Activated CD8-positive, alpha-beta memory T cell treated with anti-CD3 and anti-CD28 coated beads for 48 hours (primary cell): ENCODE measurements around the gene ADAM11.
"Not testable (repeated sequence)": the region's sequence is repeated elsewhere in the genome, so short reads cannot be mapped to it uniquely, and the experiment has no call there.

ENCODE experiments used
- DNase-seq, 3 experiments: peaks; one replicate each; pipeline ENCODE4 v3.0.0-alpha.2; 2020; ENCODE audit warnings: low read depth in 2 of 3, low spot score in 2 of 3

ADAM11 gene, protein sequence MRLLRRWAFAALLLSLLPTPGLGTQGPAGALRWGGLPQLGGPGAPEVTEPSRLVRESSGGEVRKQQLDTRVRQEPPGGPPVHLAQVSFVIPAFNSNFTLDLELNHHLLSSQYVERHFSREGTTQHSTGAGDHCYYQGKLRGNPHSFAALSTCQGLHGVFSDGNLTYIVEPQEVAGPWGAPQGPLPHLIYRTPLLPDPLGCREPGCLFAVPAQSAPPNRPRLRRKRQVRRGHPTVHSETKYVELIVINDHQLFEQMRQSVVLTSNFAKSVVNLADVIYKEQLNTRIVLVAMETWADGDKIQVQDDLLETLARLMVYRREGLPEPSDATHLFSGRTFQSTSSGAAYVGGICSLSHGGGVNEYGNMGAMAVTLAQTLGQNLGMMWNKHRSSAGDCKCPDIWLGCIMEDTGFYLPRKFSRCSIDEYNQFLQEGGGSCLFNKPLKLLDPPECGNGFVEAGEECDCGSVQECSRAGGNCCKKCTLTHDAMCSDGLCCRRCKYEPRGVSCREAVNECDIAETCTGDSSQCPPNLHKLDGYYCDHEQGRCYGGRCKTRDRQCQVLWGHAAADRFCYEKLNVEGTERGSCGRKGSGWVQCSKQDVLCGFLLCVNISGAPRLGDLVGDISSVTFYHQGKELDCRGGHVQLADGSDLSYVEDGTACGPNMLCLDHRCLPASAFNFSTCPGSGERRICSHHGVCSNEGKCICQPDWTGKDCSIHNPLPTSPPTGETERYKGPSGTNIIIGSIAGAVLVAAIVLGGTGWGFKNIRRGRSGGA

DNA sequence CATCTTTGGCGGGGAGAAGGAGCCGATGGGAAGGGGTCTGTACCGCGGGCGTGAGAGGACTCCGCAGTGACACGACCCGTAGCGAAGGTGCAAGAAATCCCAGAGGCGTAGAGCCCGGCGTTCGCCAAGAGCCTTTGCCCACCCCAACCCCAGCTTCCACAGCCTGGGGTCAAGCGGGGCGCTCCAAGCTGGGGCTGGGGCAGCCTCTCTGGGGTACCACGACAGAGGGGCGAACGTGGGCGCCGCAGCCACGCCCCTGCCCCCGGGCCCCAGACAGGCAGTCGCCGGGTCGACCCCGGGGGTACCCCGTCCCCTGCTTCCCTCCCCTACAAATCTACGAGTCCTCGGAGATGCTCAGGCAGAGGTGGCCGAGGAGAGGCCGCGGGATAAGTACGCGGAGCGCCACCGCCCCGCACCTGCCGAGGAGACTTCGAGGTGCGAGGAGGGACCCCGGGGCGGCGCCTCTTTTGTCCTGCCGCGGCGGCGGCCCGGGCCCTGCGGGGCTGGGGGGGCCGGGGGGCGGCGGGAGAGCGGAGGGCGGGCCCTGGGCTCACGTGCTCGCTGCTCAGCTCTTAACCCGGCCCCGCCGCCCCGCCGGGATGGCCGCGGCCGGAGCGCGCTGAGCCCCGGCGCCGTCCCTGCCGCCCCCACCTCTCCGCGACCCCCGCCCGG is at the start of gene ADAM11:
TSS of gene ADAM11 (plus strand) at position 575 of the 672 bp plus-strand sequence. CDS start 212 bp downstream, outside the sequence.
- DNase-seq = no peak

DNA sequence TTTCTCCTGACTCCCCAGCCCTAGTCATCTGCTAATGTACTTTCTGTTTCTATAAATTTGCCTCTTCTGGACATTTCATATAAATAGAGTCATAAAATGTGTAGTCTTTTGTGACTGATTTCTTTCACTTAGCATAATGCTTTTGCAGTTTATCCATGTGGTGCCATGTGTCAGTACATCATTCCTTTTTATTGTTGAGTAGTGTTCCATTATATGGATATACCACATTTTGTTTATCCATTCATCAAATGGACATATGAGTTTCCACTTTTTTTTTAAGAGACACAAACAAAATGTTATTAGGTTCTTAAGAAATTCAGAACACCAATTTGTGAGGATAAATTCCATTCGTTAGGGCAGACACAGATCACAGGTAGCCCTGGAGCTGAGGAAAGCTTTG is 39.3 kb upstream of the ADAM11 start:
- DNase-seq = no peak

DNA sequence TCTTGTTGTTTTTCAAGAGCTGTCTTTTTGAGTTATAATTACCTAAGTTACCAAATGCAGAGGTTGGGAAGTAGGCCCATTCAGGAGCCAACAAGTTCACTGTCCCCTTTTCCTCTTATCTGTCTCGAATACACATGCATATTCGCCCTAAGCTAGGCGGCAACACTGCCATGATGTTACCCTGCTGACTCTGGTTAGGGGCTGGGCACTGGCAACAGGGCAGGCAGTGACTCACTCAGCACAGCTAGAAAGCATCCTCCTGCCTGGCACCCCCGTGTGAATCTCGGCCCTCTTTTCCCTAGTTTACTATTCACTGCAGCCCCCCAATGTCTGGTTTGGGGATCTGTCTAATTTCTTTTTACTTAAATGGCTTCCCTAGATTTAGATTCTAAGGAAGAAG is 36.5 kb upstream of the ADAM11 start:
- DNase-seq = no peak

DNA sequence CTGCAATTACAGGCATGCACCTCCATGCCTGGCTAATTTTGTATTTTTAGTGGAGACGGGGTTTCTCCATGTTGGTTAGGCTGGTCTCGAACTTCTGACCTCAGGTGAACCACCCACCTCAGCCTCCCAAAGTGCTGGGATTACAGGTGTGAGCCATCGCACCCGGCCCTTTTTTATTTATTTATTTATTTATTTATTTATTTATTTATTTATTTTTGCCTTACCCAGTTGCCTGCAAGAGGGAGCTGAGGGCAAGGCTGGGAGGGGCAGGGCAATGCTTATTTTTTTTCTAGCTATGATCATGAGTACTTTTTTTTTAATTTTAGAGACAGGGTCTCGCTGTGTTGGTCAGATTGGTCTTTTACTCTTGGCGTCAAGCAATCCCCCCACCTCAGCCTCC is 32.7 kb upstream of the ADAM11 start:
- DNase-seq = not testable (repeated sequence)

DNA sequence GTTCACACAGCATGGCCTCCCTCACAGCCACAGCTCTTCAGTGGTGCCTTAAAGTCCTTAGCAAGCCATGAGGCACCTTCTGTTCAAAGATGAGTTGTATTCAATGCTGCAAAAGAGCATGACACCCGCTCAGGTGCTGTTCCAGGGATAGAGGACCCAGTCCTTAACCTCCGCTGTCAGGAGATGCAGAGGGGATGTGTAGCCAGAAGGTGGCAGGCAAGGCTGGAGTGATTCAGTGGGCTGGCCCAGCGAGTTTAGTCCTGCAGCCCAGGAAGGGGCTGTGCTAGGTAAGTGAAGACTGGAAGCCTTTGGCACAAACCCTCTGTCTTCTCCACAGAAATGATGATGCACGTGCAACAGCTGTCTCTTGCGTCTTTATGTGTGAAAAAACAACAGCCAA is 25.0 kb upstream of the ADAM11 start:
- no peak for DNase-seq

DNA sequence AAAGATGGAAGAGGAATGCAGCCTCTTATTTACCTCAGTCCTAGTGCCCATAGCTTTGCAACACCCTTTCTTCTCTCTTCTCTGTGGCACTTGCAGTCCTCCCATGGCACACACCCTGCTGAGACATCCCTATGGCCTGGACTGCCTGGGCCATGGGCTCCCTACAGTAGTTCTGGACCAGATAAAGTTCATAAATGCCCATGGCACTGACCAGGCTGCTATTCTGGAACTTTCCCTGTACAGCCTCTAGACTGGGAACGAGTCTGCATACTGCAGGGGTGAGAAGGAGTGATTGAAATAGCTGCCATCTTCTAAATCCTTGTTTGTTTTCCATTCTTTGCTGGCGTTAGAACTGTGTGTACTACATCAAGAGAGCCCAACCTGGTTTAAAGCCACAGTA is 24.5 kb upstream of the ADAM11 start:
- no peak for DNase-seq

DNA sequence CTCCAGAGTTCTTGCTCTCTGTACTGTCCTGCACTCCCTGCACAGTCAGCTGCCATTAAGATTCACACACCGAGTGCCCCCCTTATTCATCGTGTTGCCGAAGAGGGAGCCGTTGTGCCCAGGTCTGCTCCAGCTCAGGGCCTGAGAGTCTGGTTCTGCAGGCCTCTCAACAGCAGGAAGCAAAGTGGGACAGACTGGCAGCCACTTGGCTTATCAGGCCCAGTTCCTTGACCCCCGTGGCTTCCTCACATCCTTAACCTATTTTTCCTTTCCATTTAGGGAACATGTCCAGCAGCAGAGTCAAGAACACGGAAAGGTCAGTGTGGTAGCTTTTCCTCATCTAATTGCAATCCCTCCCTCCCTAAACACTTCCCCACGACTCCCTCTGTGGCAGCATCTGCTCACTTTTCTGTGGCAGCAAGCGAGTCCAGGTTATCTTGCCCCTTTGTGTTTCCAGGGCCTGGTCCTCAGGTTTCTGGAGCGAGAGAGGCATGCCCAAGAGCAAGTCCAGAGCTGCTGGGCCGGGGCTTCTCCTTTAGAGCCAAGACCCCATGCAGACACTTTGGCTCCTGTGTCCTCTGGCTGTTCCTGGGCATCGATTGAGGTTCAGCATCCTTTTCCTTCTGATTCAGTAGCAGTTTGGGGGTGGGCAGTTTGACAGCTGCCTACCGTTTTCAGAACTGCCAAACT is 22.1 kb upstream of the ADAM11 start:
- DNase-seq = no peak

DNA sequence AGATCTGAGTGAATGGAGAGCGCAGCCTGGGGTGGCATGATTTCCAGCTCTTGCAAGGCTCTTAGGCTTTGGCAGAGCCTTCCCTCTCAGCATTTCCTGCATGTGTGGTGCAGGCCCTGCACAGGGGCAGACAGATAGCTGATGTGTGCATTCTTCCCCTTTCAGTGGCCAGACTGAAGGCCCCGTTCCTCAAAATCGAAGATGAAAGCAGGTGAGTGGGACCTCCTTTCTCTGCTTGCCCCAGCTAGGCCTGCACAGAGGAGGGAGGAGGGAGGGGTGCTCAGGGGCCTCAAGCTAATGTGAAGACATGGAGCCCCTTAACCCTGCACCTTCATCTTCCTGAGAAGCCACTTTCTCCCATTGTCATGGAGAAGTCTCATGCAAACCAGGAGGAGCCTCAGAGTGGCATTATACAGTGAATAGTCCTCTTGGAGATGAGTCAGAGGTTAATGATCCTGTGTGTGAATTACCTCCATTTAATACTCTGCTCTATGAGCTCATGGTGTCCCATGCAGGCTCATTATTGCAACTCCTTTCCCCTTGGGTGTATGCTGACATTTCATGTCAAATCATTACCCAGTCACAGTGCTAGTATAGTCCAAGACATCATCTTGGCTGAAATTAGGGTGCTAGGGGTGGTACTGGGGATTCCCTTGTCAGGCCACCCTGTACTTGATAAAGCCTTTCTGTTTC is 20.4 kb upstream of the ADAM11 start:
- no peak for DNase-seq

DNA sequence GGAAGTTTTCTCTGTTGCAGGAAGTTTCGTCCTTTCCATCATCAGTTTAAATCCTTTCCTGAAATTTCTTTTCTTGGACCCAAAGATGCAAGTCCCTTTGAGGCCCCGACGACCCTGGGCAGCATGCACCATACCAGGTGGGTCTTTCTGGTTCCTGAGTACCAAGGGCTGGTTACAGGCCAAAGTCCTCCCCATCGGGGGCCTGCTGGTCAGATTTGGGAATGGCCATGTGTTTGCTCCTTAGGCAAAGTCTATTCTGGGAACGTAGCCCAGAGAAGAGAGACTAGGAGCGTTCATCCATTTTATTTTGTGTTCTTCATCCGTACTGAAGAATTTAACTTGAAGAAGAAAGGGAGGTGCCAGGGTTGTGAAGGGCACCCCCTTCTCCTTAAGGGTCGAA is 17.5 kb upstream of the ADAM11 start:
- no peak for DNase-seq

DNA sequence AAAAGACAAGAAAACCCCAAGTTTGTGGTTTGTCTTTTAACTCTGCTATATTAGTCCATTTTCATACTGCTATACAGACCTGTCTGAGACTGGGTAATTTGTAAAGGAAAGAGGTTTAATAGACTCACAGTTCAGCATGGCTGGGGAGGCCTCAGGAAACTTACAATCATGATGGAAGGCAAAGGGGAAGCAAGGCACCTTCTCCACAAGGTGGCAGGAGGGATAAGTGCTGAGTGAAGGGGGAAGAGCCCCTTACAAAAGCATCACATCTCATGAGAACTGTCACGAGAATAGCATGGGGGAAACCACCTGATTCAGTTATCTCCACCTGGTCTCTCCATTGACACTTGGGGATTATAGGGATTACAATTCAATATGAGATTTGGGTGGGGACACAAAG is 13.5 kb upstream of the ADAM11 start:
- no peak for DNase-seq

DNA sequence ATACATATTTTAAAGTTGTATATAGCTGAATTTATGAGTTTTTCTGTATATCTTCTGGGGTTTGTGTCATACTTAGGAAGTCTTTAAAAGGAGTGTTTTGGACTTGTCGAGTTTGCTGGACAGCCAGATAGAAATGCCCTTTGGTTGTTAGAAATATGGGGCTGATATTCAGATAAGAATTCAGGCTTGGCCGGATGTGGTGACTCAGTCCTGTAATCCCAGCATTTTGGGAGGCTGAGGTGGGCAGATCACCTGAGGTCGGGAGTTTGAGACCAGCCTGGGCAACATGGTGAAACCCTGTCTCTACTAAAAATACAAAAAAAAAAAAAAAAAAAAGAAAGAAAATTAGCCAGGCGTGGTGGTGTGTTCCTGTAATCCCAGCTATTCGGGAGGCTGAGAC is 13.1 kb upstream of the ADAM11 start:
- DNase-seq = not testable (repeated sequence)

DNA sequence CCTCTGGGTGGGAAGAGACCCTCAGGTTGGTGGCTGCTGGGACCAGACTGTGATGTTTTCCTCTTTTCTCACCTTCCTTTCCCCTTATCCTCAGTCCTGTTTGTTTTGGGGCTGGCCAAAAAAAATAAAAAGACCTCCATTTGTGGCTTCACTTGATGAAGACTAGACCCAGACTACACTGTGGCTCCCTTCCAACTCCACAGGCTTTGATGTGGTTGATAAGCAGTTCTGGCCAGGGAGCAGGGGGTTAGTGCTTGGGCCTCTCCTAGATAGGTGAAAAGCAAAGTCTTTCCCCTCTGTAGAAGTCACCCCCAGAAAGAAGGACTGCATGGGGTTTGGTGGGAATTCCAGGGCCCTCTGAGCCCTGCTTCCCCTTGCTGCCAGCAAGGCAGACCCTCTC is 11.2 kb upstream of the ADAM11 start:
- DNase-seq = no peak

DNA sequence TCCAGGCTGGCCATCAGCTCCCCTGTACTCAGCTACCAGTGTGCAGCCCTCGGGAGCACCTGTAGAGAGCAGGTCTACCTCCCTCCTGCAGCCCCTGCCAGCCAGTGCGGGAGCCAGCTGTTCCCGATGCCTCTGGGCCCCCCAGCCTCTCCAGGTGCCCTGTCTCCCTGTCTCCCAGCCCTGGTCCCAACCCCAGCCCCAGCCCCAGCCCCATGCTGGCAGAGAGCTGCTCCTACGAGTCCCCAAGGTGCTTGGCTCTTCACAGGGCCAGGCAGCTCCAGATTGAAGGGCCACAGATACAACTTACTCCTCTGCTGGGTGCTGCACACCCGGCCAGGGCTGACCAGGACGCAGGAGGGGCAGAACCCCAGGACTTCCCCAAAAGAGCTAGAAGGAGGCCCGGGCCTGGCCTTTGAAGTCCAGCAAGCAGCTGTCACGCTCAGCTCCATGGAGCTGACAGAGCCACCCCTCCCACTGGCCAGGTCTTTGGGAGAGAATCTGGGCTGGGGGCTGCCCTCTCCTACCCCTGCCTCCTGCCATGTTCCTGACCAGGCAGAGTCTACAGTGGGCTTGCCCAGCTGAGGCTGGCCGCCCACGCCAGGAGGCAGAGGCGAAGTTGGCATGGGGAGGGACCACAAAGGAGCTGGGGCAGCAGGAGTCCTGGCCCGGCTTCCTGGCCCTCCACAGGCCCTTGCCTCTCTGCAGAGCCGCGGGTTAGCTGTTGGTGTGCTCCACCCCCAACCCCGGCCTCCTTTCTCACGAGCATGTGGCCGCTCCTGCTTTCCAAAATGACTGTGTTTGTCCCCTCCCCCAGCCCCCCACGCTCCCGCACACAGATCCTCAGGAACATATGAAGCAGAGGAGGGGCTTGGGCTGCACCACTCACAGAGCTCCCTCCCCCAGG is 9.5 kb upstream of the ADAM11 start:
- no peak for DNase-seq

DNA sequence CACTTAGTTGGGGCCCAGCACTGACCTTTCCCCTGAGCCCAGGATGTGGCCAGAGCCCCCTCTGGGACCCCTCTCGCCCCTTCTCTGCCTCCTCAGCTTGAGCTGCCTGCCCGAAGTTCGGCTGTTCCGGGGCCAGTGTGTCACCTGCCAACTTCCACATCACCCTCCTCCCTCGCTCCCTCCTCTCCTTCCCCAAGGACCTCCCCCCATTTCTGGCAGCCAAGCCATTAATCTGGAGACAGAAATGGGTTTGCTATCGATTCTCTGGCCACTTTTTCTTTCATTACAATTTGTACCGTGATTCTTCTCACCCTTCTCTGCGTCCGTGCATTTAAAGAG is 8.8 kb upstream of the ADAM11 start:
- no peak for DNase-seq

DNA sequence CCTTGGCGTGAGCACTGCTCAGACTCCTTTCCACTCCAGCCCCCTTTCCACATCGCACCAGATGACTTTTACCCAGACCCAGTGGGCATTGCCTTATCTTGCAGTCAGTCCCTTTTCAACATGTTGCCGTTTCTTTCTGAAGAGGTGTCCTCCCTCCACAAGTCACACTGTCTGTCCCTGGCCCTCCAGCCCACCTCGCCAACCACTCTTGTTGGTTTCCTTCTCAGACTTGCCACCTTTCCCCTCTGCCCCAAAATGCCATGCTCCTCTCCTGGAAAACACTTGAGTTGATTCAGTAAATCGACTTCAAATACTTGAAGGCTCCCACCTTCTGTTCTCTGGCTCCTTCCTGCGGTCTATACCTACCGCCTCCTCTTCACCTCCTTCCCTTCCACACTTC is 7.5 kb upstream of the ADAM11 start:
- no peak for DNase-seq

DNA sequence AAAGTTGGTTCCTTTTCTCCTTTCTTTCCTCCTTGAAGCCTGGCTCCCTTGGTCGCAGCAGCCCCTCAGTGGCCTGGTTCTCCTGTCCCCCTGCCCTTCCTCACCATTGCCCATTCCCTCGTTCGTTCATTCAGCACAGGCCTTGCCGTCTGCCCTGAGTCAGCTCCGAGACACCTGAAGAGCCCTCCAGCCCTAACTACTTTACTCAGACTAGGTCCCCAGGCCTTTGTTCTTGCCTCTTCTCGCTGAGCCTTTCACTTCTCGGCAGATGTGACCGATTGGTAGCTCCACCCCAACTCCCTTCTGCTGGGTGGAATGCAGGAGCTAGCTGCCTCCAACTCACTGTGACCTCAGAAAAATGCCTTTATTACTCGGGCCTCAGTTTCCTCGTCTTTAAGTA is 7.0 kb upstream of the ADAM11 start:
- DNase-seq = no peak

DNA sequence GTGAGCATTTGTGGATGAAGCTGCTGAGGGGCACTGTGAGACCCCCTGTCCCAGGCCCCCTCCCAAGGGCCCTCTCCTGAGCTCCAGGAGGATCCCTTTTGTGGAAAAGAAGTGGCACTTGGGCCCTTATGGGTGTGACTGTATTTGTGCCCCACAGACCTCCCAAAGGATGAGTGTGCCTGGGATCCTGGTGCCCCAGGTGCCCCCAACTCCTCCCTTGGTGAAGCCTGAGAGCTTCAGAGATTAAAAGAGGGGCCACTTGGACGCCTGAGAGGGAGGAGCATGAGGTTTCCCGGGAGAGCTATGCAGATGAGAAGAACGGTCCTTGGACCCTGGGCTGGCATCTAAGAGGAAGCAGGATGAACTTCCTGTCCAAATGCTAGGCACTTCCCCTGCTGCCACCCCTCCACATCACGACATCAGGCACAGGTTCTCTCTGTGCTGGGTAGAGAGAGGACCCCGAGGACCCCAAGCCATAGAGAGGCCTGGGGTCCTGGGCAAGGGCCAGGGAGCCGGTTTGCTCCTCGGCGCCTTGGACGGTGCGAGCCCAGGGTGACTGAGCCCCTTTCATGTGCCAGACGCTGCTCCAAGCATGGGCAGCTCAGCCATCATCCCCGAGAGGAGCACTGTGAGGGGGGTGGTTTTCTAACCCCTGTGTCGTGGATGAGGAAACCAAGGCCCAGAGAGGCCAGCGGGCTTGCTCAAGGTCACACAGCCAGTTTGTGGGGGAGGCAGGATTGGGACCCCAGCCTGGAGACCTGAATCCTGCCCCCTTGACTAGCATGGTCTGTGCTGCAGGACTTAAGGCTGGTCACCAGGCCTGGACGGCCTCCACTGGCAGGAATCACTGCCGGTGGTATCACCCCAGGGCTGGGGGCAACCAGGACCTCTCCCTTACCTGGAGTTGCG is 5.6 kb upstream of the ADAM11 start:
- DNase-seq = no peak

DNA sequence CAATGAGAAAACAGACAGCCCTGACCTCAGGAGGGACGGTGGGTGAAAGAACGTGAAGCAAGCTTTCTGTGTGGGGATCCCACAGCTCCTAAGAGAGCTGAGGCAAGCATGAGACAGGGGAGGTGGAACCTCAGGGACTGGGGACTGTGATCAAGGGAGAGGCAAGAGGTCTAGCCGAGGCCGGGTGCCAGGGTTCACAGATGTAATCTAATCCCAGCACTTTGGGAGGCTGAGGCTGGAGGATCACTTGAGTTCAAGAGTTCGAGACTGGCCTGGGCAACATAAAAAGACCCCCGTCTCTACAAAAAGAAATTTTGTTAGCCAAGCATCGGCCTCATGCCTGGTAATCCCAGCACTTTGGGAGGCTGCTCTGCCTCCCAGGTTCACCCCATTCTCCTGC is 4.5 kb upstream of the ADAM11 start:
- DNase-seq = no peak

DNA sequence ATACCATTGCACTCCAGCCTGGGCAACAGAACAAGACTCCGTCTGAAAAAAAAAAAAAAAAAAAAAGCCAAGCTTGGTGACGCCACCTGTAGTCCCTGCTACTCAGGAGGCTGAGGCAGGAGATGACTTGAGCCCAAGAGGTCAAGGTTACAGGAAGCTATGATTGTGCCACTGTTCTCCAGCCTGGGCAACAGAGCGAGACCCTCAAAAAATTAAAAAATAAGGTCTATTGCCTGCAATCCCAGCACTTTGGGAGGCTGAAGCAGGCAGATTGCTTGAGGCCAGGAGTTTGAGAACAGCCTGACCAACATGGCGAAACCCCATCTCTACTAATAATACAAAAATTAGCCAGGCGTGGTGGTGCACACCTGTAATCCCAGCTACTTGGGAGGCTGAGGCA is 3.6 kb upstream of the ADAM11 start:
- not testable (repeated sequence) for DNase-seq
